OCI-LY7 (cell line): ENCODE data around the gene DLGAP4. TPM values are rescaled to one million over a fixed set of nuclear protein-coding genes. Genes with fewer than 3 reads are reported as not detected.

Experiments
- BruUV-seq: library from RNA; stranded (reverse); fragments of 400-500 nt; replicated peaks from 2 replicates; lab custom pipeline; 2021; lab: Mats Ljungman, UMichigan
- CTCF ChIA-PET: fragments of 300-600 bp; sonication (Branson Sonifier 250); formaldehyde crosslinking; loops from one replicate; lab custom pipeline; 2022; ENCODE audit warnings: antibody characterized with exemption; ENCODE audit not compliant: unreplicated experiment; lab: Charles Lee
- POLR2A ChIA-PET: fragments of 300-600 bp; sonication (Branson Sonifier 250); formaldehyde crosslinking; loops from one replicate; lab custom pipeline; 2022; ENCODE audit warnings: antibody characterized with exemption; lab: Charles Lee
- DNase-seq: peaks from one replicate; pipeline ENCODE4 v3.0.0-alpha.2; 2015; ENCODE audit warnings: low spot score
- H2AFZ ChIP-seq: fragments of 200-600 bp; sonication (generic), shearing (Covaris generic); 2 replicates; pipeline ENCODE4 v1.6.1; 2014; ENCODE audit warnings: mild to moderate bottlenecking, antibody characterized with exemption, low read length, moderate library complexity
- H3K27ac ChIP-seq: fragments of 200-600 bp; sonication (generic); 2 replicates; pipeline ENCODE4 v1.5.1; 2014; ENCODE audit warnings: mixed run types, low read depth, mild to moderate bottlenecking, moderate library complexity, low read length, inconsistent platforms; ENCODE audit not compliant: poor library complexity, severe bottlenecking
- H3K36me3 ChIP-seq: fragments of 200-600 bp; sonication (generic); 2 replicates; pipeline ENCODE4 v1.6.1; 2014; ENCODE audit warnings: mild to moderate bottlenecking, antibody characterized with exemption, low read length, moderate library complexity, mixed read lengths; ENCODE audit not compliant: insufficient read depth
- H3K4me1 ChIP-seq: fragments of 200-600 bp; sonication (generic); 2 replicates; pipeline ENCODE4 v1.5.1; 2014; ENCODE audit warnings: mild to moderate bottlenecking, low read length; ENCODE audit not compliant: insufficient read depth, poor library complexity, severe bottlenecking
- H3K4me2 ChIP-seq: fragments of 200-600 bp; sonication (generic); 2 replicates; pipeline ENCODE4 v1.6.1; 2014; ENCODE audit warnings: mild to moderate bottlenecking, low read length
- H3K4me3 ChIP-seq: fragments of 200-600 bp; sonication (generic); 2 replicates; pipeline ENCODE4 v1.5.1; 2014; ENCODE audit warnings: mild to moderate bottlenecking, low read depth, low read length; ENCODE audit not compliant: poor library complexity, severe bottlenecking
- H3K79me2 ChIP-seq: fragments of 200-600 bp; sonication (generic); 2 replicates; pipeline ENCODE4 v1.6.1; 2016; ENCODE audit warnings: low read depth, mild to moderate bottlenecking, low read length, moderate library complexity, mixed read lengths; ENCODE audit not compliant: insufficient read depth
- H3K9me2 ChIP-seq: fragments of 200-600 bp; sonication (generic); 2 replicates; pipeline ENCODE4 v1.6.1; 2016; ENCODE audit warnings: mild to moderate bottlenecking, low read length, mixed read lengths; ENCODE audit not compliant: insufficient read depth
- H3K9me3 ChIP-seq: fragments of 200-600 bp; sonication (generic); 2 replicates; pipeline ENCODE4 v1.6.1; 2014; ENCODE audit warnings: mild to moderate bottlenecking, mixed run types, low read length, mixed read lengths
- H4K20me1 ChIP-seq: fragments of 200-600 bp; sonication (generic); 2 replicates; pipeline ENCODE4 v1.6.1; 2014; ENCODE audit warnings: mild to moderate bottlenecking, antibody characterized with exemption, low read length, moderate library complexity, mixed read lengths; ENCODE audit not compliant: insufficient read depth
- EZH2phosphoT487 ChIP-seq: fragments of 200-600 bp; sonication (generic); IDR thresholded peaks from 2 replicates; pipeline ENCODE4 v1.6.1; 2018; ENCODE audit warnings: low read depth, borderline replicate concordance, mild to moderate bottlenecking, mixed run types, antibody characterized with exemption, low read length, moderate library complexity, mixed read lengths
- intact Hi-C: fragments of 100-400 bp; cut with micrococcal nuclease; formaldehyde crosslinking; loops from one replicate; pipeline ENCODE4 v1.10.0; 2022; ENCODE audit not compliant: unreplicated experiment
- total RNA-seq, 2 experiments: library from RNA; depleted of rRNA in 1 of 2; stranded (reverse); fragments of >200 nt in 1 of 2; shearing (Covaris generic) in 1 of 2; gene quantifications; 2 replicates each; pipeline ENCODE4 v1.2.3, GENCODE V29; 2014 to 2022
- TF ChIP-seq, protein P1 (sequence below): fragments of 200-600 bp; sonication (generic); conservative IDR thresholded peaks from 2 replicates; pipeline ENCODE4 v1.5.1; 2014; ENCODE audit warnings: mild to moderate bottlenecking, antibody characterized with exemption, low read length, moderate library complexity, mixed read lengths

Gene DLGAP4
- total RNA-seq, 2 experiments from 2014 or later = 7.7 to 41.6 TPM

DNA sequence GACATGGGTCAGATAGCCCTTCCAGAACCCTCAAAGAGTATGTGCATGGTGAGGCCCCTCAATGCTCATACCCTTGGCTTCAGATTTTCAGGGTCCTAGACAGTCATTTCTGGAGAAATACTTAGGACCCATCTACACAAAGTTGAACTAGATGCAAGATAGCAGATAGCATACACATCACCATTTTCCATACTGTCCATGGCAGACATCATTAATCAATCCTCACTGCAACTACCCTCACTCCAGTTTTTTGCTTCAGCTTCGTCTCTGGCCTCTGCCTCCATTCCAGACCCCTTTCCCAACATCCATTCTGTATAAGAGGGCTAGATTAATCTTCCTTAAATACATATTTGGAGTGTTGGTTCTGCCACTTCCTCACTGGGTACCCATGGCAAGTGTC lies 139.7 kb downstream of the DLGAP4 start:
- H3K4me1 ChIP-seq = no peaks in the 10 kb centered on the region
- intact Hi-C loops = no loop called here
- H3K4me2 ChIP-seq = no peak overlapping the region
- H3K79me2 ChIP-seq = no peaks in the 10 kb centered on the region
- no peaks in the 10 kb centered on the region for H3K9me3 ChIP-seq
- no peak overlapping the region for H2AFZ ChIP-seq
- ChIA-PET POLR2A (no interaction called here), CTCF (no interaction called here)
- no peaks in the 10 kb centered on the region for H3K9me2 ChIP-seq
- no peaks in the 10 kb centered on the region for H4K20me1 ChIP-seq
- H3K36me3 ChIP-seq = no peaks in the 10 kb centered on the region
- no peak for TF ChIP-seq EZH2phosphoT487
- TF ChIP-seq, protein P1, sequence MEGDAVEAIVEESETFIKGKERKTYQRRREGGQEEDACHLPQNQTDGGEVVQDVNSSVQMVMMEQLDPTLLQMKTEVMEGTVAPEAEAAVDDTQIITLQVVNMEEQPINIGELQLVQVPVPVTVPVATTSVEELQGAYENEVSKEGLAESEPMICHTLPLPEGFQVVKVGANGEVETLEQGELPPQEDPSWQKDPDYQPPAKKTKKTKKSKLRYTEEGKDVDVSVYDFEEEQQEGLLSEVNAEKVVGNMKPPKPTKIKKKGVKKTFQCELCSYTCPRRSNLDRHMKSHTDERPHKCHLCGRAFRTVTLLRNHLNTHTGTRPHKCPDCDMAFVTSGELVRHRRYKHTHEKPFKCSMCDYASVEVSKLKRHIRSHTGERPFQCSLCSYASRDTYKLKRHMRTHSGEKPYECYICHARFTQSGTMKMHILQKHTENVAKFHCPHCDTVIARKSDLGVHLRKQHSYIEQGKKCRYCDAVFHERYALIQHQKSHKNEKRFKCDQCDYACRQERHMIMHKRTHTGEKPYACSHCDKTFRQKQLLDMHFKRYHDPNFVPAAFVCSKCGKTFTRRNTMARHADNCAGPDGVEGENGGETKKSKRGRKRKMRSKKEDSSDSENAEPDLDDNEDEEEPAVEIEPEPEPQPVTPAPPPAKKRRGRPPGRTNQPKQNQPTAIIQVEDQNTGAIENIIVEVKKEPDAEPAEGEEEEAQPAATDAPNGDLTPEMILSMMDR = no peak
- BruUV-seq = no TSS peak
- H3K27ac ChIP-seq = no peak overlapping the region
- DNase-seq = no peak
- H3K4me3 ChIP-seq = no peak overlapping the region

DNA sequence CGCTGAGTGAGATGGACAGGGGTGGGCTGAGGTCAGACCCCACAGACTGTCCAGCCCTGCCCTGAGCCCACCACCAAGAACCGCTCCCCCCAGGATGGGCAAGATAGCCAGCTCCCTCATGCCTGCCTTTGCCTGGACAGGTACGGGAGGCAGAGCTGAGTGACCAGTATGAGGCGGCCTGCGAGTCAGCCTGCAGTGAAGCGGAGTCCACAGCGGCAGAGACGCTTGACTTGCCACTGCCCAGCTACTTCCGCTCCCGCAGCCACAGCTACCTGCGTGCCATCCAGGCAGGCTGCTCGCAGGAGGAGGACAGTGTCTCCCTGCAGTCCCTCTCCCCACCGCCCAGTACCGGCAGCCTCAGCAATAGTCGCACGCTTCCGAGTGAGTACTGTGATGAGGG lies 140.4 kb downstream of the DLGAP4 start:
- ChIA-PET CTCF (no interaction called here), POLR2A (no interaction called here)
- Histone ChIP-seq H3K9me2 (no peaks in the 10 kb centered on the region), H4K20me1 (no peaks in the 10 kb centered on the region), H3K36me3 (no peaks in the 10 kb centered on the region), H3K79me2 (no peaks in the 10 kb centered on the region), H2AFZ (no peak overlapping the region), H3K4me3 (no peak overlapping the region), H3K27ac (no peak overlapping the region), H3K4me1 (no peaks in the 10 kb centered on the region), H3K4me2 (no peak overlapping the region), H3K9me3 (no peaks in the 10 kb centered on the region)
- no peak for DNase-seq
- no peak for TF ChIP-seq EZH2phosphoT487
- TF ChIP-seq, protein P1 = no peak
- intact Hi-C loops = no loop called here
- BruUV-seq = no TSS peak

DNA sequence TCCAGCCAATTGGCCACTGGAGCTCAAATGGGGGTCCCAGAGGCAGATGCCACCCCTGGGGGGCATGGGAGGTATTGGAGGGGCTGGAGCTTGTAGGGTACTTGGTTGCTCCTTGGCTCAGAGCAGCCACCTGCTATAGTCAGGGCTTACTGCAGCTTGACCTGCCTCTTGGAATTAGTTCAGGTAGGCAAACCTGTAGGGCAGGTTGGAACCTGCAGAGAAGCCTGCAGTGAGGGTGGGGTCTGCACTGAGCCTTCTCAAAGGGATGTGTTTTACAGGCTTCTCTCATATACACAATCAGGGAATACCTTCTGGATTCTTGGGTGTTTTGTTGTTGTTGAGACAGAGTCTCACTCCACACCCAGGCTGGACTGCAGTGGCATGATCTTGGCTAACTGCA lies 141.0 kb downstream of the DLGAP4 start:
- Histone ChIP-seq H3K9me3 (no peaks in the 10 kb centered on the region), H4K20me1 (no peaks in the 10 kb centered on the region), H3K4me1 (no peaks in the 10 kb centered on the region), H3K27ac (no peak overlapping the region), H3K36me3 (no peaks in the 10 kb centered on the region), H3K79me2 (no peaks in the 10 kb centered on the region), H2AFZ (no peak overlapping the region), H3K4me3 (no peak overlapping the region), H3K4me2 (no peak overlapping the region), H3K9me2 (no peaks in the 10 kb centered on the region)
- no TSS peak for BruUV-seq
- intact Hi-C loops = no loop called here
- TF ChIP-seq, protein P1 = no peak
- no peak for TF ChIP-seq EZH2phosphoT487
- POLR2A ChIA-PET = no interaction called here
- DNase-seq = no peak
- CTCF ChIA-PET = no interaction called here
